SK-N-SH (cell line): ENCODE data around the gene SACS.

Experiments used
- CTCF ChIP-seq: fragments of 200-600 bp; sonication (generic); IDR thresholded peaks from 2 replicates; pipeline ENCODE4 v1.6.1; 2017; ENCODE audit warnings: antibody characterized with exemption, mild to moderate bottlenecking, moderate library complexity
- EP300 ChIP-seq, 2 experiments: IDR thresholded peaks; 2 replicates each; pipeline versions ENCODE4 v1.4.0 to v1.6.1; 2012; ENCODE audit warnings: borderline replicate concordance in 1 of 2, low read depth in 1 of 2, low read length in 1 of 2
- EZH2phosphoT487 ChIP-seq: fragments of 200-600 bp; sonication (generic); IDR thresholded peaks from 2 replicates; pipeline ENCODE4 v1.6.1; 2017; ENCODE audit warnings: low read depth, mixed run types, mild to moderate bottlenecking, antibody characterized with exemption, moderate library complexity, borderline replicate concordance
- FOXJ3 ChIP-seq: sonication (generic); formaldehyde crosslinking; IDR thresholded peaks from 2 replicates; pipeline ENCODE4 v1.5.1; 2020; ENCODE audit warnings: mild to moderate bottlenecking, missing genetic modification reagents
- FOXM1 ChIP-seq: IDR thresholded peaks from 2 replicates; pipeline ENCODE4 v1.4.0; 2012; ENCODE audit warnings: low read depth, mild to moderate bottlenecking
- GABPA ChIP-seq: IDR thresholded peaks from 2 replicates; pipeline ENCODE4 v1.4.0; 2012; ENCODE audit warnings: low read depth, mild to moderate bottlenecking
- MXI1 ChIP-seq: IDR thresholded peaks from 2 replicates; pipeline ENCODE4 v1.6.1; 2012; ENCODE audit warnings: mild to moderate bottlenecking, low read depth, low read length, improper control_type of control experiment
- PBX3 ChIP-seq: IDR thresholded peaks from 2 replicates; pipeline ENCODE4; 2012
- POLR2AphosphoS5 ChIP-seq: IDR thresholded peaks from 2 replicates; pipeline ENCODE4 v1.6.1; 2012; ENCODE audit warnings: low read depth, low read length
- REST ChIP-seq: IDR thresholded peaks from 2 replicates; pipeline ENCODE4 v1.6.1; 2012; ENCODE audit warnings: mild to moderate bottlenecking, low read depth, low read length, moderate library complexity
- SMC3 ChIP-seq: IDR thresholded peaks from 2 replicates; pipeline ENCODE4 v1.6.1; 2012; ENCODE audit warnings: low read depth, low read length, improper control_type of control experiment
- TAF1 ChIP-seq: IDR thresholded peaks from 2 replicates; pipeline ENCODE4 v1.6.1; 2012; ENCODE audit warnings: low read depth, mild to moderate bottlenecking, low read length, moderate library complexity, borderline replicate concordance
- USF2 ChIP-seq: fragments of 150-350 bp; IDR thresholded peaks from 2 replicates; pipeline ENCODE4 v1.6.1; 2017; ENCODE audit warnings: antibody characterized with exemption, low read length, low read depth, borderline replicate concordance

GRCh38 chr13:23470790-23471614 is 37.5 kb upstream of the SACS start:
- no peak for TF ChIP-seq FOXM1
- no peak for TF ChIP-seq CTCF
- TF ChIP-seq POLR2AphosphoS5, result no peak
- no peak for TF ChIP-seq TAF1
- no peak for TF ChIP-seq EP300 (IDR thresholded peaks at IDR 0.05; ENCODE audit: borderline replicate concordance in 1 of 2, low read depth in 1 of 2, low read length in 1 of 2)
- TF ChIP-seq MXI1, result no peak
- no peak for TF ChIP-seq SMC3
- no peak for TF ChIP-seq EZH2phosphoT487
- TF ChIP-seq REST, result no peak
- TF ChIP-seq PBX3, result no peak
- no peak for TF ChIP-seq GABPA
- TF ChIP-seq FOXJ3 (CRISPR knock-in tag), result no peak
- no peak for TF ChIP-seq USF2
